Dendritic cell treated with granulocyte-macrophage colony-stimulating factor and Interleukin-4, amounts not matched to agents 40 ng/mL and 50 ng/mL, for 4 days (primary cell): ENCODE data around the gene PCCB.
"Not testable (repeated sequence)": the region's sequence is repeated elsewhere in the genome, so short reads cannot be mapped to it uniquely, and the experiment has no call there.

Experiments
- H3K27ac Mint-ChIP-seq: one replicate; pipeline ENCODE4 v1.8.0; 2022; ENCODE audit warnings: mild to moderate bottlenecking, mixed read lengths
- H3K27me3 Mint-ChIP-seq: one replicate; pipeline ENCODE4 v1.8.0; 2022; ENCODE audit warnings: mild to moderate bottlenecking, mixed read lengths
- H3K36me3 Mint-ChIP-seq: one replicate; pipeline ENCODE4 v1.8.0; 2022; ENCODE audit warnings: low read depth, mixed read lengths
- H3K4me1 Mint-ChIP-seq: one replicate; pipeline ENCODE4 v1.8.0; 2022; ENCODE audit warnings: low read depth, mixed read lengths
- H3K4me3 Mint-ChIP-seq: one replicate; pipeline ENCODE4 v1.8.0; 2022; ENCODE audit warnings: mild to moderate bottlenecking, moderate library complexity, mixed read lengths
- H3K9me3 Mint-ChIP-seq: one replicate; pipeline ENCODE4 v1.8.0; 2022; ENCODE audit warnings: mixed read lengths
- intact Hi-C: fragments of 100-400 bp; cut with micrococcal nuclease; formaldehyde crosslinking; loops from one replicate; pipeline ENCODE4 v1.15.0; 2022

The PCCB gene

GRCh38 chr3:136350557-136350956 is 100.4 kb downstream of the PCCB start:
- Mint-ChIP-seq H3K9me3 (no peaks in the 10 kb centered on the region), H3K27ac (no peak overlapping the region), H3K36me3 (peaks cover 60% of the 10 kb centered on the region), H3K4me3 (no peak overlapping the region), H3K4me1 (no peaks in the 10 kb centered on the region), H3K27me3 (no peaks in the 10 kb centered on the region)
- intact Hi-C loops: no loop called here

DNA sequence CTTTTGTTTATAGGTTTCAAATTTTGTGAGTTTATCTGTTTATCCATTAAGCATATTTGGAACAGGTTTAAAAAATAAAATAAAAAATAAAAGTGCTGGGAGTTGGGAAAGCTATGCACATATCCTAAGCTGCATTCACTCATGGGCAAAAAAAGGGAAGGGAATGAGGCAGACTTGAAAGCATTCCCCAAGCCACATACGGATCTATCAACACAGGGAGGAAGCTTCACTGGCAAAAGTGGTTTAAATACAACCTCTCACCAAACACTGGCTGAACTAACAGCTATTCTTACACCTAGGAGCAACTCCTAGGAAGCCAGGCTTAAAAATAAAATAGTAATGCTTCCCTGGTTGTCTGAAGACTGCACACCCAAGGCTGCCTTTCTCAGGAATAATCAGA is 101.2 kb downstream of the PCCB start:
- intact Hi-C loops: no loop called here
- H3K9me3 Mint-ChIP-seq: no peaks in the 10 kb centered on the region
- no peaks in the 10 kb centered on the region for H3K4me1 Mint-ChIP-seq
- no peaks in the 10 kb centered on the region for H3K27me3 Mint-ChIP-seq
- no peak overlapping the region for H3K4me3 Mint-ChIP-seq
- H3K27ac Mint-ChIP-seq: no peak overlapping the region
- H3K36me3 Mint-ChIP-seq: peaks cover 61% of the 10 kb centered on the region

- H3K36me3 Mint-ChIP-seq: peaks cover 61% of the 10 kb centered on the region
- no peaks in the 10 kb centered on the region for H3K4me1 Mint-ChIP-seq
- no peak overlapping the region for H3K27ac Mint-ChIP-seq
- H3K27me3 Mint-ChIP-seq: no peaks in the 10 kb centered on the region
- no peak overlapping the region for H3K4me3 Mint-ChIP-seq
- no peaks in the 10 kb centered on the region for H3K9me3 Mint-ChIP-seq
- intact Hi-C loops: no loop called here
These were observed 101.8 kb downstream of the PCCB start for GRCh38 chr3:136351905-136352304.

DNA sequence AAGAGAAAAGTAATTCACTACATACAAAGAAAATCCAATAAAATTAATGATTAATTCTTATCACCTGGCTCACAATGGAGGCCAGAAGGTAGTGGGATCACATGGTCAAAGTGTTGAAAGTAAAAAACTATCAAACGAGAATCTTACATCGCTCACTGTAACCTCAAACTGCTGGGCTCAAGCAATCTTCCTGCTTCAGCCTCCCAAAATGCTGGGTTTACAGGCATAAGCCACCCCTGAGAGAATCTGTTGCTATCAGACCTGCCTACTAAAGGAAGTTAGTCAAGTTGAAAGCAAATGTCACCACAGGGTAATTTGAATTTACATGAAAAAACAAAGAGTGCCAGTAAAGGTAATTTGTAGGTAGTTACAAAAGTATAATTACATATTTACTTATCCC is 103.3 kb downstream of the PCCB start:
- Mint-ChIP-seq H3K4me3 (no peak overlapping the region), H3K27ac (no peak overlapping the region), H3K9me3 (no peaks in the 10 kb centered on the region), H3K36me3 (peaks cover 72% of the 10 kb centered on the region), H3K4me1 (no peaks in the 10 kb centered on the region), H3K27me3 (no peaks in the 10 kb centered on the region)
- intact Hi-C loops: no loop called here

DNA sequence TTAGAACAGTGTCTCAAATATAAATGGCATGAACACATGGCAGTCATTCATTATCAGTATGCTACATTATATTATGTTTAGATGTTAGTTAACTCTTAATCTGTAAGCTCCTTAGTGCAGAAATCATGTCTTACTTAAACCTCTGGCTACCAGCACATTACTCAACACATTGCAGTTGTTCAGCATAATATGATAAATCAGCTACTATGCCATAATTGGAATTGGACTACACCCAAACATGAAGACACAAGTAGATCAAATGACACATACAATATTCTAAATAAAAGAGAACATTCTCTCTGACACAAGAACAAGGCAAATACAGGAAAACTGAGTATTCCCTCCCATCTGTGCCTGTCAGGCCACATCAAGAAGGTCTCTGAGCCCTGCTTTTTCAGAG is 116.1 kb downstream of the PCCB start:
- H3K4me1 Mint-ChIP-seq: no peaks in the 10 kb centered on the region
- no peak overlapping the region for H3K4me3 Mint-ChIP-seq

DNA sequence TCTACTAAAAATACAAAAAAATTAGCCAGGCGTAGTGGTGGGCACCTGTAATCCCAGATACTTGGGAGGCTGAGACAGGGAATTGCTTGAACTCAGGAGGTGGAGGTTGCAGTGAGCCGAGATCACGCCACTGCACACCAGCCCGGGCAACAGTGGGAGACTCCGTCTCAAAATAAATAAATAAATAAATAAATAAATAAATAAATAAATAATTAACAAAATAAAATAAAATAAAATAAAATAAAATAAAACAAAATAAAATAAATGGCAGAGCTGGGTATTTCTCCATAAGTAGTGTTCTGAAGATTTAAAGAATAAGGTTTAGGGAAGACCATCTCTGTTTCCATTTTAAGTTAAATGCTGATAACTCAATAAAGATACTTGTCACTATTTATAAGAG is 125.7 kb downstream of the PCCB start:
- H3K36me3 Mint-ChIP-seq: peaks cover 50% of the 10 kb centered on the region
- H3K27ac Mint-ChIP-seq, H3K9me3 Mint-ChIP-seq, H3K4me3 Mint-ChIP-seq, intact Hi-C loops, H3K27me3 Mint-ChIP-seq, H3K4me1 Mint-ChIP-seq: not testable (repeated sequence)

More for the DNA sequence above, 116.1 kb downstream of the PCCB start:
- Mint-ChIP-seq H3K27me3 (no peaks in the 10 kb centered on the region), H3K36me3 (peaks cover 43% of the 10 kb centered on the region), H3K27ac (no peak overlapping the region), H3K9me3 (no peaks in the 10 kb centered on the region)
- intact Hi-C loops: no loop called here

DNA sequence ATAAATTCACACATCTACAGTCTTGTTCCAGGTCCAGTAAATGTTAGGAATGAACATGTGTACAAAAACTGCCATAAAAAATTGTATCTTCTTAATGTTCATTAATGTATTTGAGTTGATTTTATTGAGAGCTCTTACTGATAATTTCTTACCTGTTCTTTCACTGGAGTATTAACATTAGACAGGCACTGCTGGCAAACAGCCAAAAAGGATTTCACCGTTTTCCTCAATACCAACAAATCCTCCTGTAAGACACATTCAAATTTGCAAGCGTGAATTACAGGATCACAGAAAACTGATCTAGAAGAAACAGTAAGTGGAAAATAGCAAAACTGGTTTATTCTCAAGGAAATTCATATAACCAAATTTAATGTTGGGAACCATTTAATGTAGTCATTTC is 127.4 kb downstream of the PCCB start:
- Mint-ChIP-seq H3K4me3 (no peak overlapping the region), H3K27me3 (no peaks in the 10 kb centered on the region), H3K4me1 (no peaks in the 10 kb centered on the region), H3K36me3 (peaks cover 58% of the 10 kb centered on the region), H3K9me3 (no peaks in the 10 kb centered on the region), H3K27ac (no peak overlapping the region)
- intact Hi-C loops: no loop called here

- Mint-ChIP-seq H3K36me3 (peaks cover 53% of the 10 kb centered on the region), H3K27ac (no peak overlapping the region), H3K27me3 (no peaks in the 10 kb centered on the region), H3K4me3 (no peak overlapping the region), H3K4me1 (no peaks in the 10 kb centered on the region), H3K9me3 (no peaks in the 10 kb centered on the region)
- intact Hi-C loops: no loop called here
These were observed 127.9 kb downstream of the PCCB start for GRCh38 chr3:136378011-136378410.
